GM10847 (cell line): ENCODE measurements around the gene IRF2BP1.
A peak's percentile ranks its signal among the peaks of the same experiment; 100 is the strongest.

Experiments used
- POLR2A ChIP-seq: IDR thresholded peaks from 2 replicates; pipeline ENCODE4 v1.6.1; 2011; ENCODE audit not compliant: insufficient read length; ENCODE audit errors: extremely low read depth

The IRF2BP1 gene

GRCh38 chr19:45886427-45887199, 672 bp upstream of the IRF2BP1 start:
- TF ChIP-seq POLR2A = peak; percentile 41

GRCh38 chr19:45884682-45885555, 1.0 kb downstream of the IRF2BP1 start:
- no peak for TF ChIP-seq POLR2A

GRCh38 chr19:45883881-45884681, 1.9 kb downstream of the IRF2BP1 start:
- no peak for TF ChIP-seq POLR2A

- TF ChIP-seq POLR2A = no peak
Observed at GRCh38 chr19:45883586-45883880, 2.4 kb downstream of the IRF2BP1 start.

GRCh38 chr19:45882652-45883585, 3.0 kb downstream of the IRF2BP1 start:
- peak; percentile 78 for TF ChIP-seq POLR2A

GRCh38 chr19:45881909-45882528, 3.9 kb downstream of the IRF2BP1 start:
- TF ChIP-seq POLR2A = no peak

GRCh38 chr19:45881082-45881908, 4.6 kb downstream of the IRF2BP1 start:
- no peak for TF ChIP-seq POLR2A

- TF ChIP-seq POLR2A = no peak
Observed at GRCh38 chr19:45879971-45880370, 6.0 kb downstream of the IRF2BP1 start.

GRCh38 chr19:45879055-45879454, 6.9 kb downstream of the IRF2BP1 start:
- no peak for TF ChIP-seq POLR2A

GRCh38 chr19:45878043-45878794, 7.7 kb downstream of the IRF2BP1 start:
- TF ChIP-seq POLR2A = no peak

GRCh38 chr19:45876411-45877197, 9.3 kb downstream of the IRF2BP1 start:
- no peak for TF ChIP-seq POLR2A

- TF ChIP-seq POLR2A = no peak
Observed at GRCh38 chr19:45876161-45876410, 9.9 kb downstream of the IRF2BP1 start.
